ENCODE results near the gene ATG10. TPM values are rescaled to one million over a fixed set of nuclear protein-coding genes. Genes with fewer than 3 reads are reported as not detected.

ATG10 gene
- polyA plus RNA-seq, 1 of the 3 experiments (the other 2 are of a cell fraction), result 3.2 TPM

GRCh38 chr5:82163452-82164175 lies 191.8 kb downstream of the ATG10 start:
- Histone ChIP-seq H3K9ac (peak overlapping the region; percentile 75; the same call in 1 of the 2 replicates), H4K20me1 (ENCODE audit: insufficient read depth) (no peaks in the 10 kb centered on the region), H3K4me3 (ENCODE audit: low read depth in 2 of 2, low read length in 1 of 2) (peak overlapping the region in 1 of 2 experiments; percentile 22; a peak in 1 of 4 replicates), H3K9me2 (no peaks in the 10 kb centered on the region), H3K27me3 (ENCODE audit: insufficient read depth) (no peaks in the 10 kb centered on the region), H3K4me1 (ENCODE audit: control insufficient read depth in 1 of 2, insufficient read depth in 2 of 2, low read depth in 1 of 2, low read length in 1 of 2) (peaks cover 9 to 40% of the 10 kb centered on the region in 2 experiments), H3K79me2 (ENCODE audit: insufficient read depth) (no peaks in the 10 kb centered on the region), H3K36me3 (replicated peaks in 1 of 2; ENCODE audit: control insufficient read depth in 1 of 2, insufficient read depth in 2 of 2, low read length in 1 of 2) (no peaks in the 10 kb centered on the region), H3K27ac (ENCODE audit: low read depth in 2 of 2, low read length in 1 of 2) (peak overlapping the region; percentile 82 to 99), H3F3A (replicated peaks; ENCODE audit: insufficient read depth) (peaks cover 42% of the 10 kb centered on the region), H3K4me2 (peak overlapping the region; percentile 78), H3K9me3 (no peaks in the 10 kb centered on the region), H2AFZ (ENCODE audit: low read depth) (peak overlapping the region; percentile 70; the same call in 1 of the 2 replicates)
- no peak for DNase-seq
- peak; percentile 31 for TF ChIP-seq JUND (IDR thresholded peaks at IDR 0.05)
- peak; percentile 70 for TF ChIP-seq NFIC (IDR thresholded peaks at IDR 0.05; ENCODE audit: borderline replicate concordance)
- no peak for TF ChIP-seq RFX5 (IDR thresholded peaks at IDR 0.05; ENCODE audit: low read length)
- 0 out of 4 replicates have a peak, but pooled peaks of 1 of the 2 experiments have one; percentile 17 for TF ChIP-seq EP300 (IDR thresholded peaks at IDR 0.05; ENCODE audit: borderline replicate concordance in 1 of 2, low read depth in 1 of 2, low read length in 1 of 2)
- no peak for TF ChIP-seq NRF1 (IDR thresholded peaks at IDR 0.05; ENCODE audit: low read depth, low read length)
- TF ChIP-seq FOSL2 (IDR thresholded peaks at IDR 0.05; ENCODE audit: borderline replicate concordance, low read depth), result peak; percentile 45; the same call in 1 of the 2 replicates
- TF ChIP-seq TCF12 (IDR thresholded peaks at IDR 0.05), result peak; percentile 22
- CTCF ChIA-PET, result interaction anchor here (0.8 to 3.0 kb wide), 10 partner anchors 12 to 864 kb away, joined by 3 to 26 read pairs (median 4); no protein-coding TSS in a partner anchor
- POLR2A ChIA-PET, result interaction anchor here (0.5 to 0.7 kb wide), 2 partner anchors 413 to 742 kb away, joined by 3 read pairs; partner anchors contain the start of gene SSBP2

- no peaks in the 10 kb centered on the region for H3K9me3 ChIP-seq
- H3K4me2 ChIP-seq, result peak overlapping the region; percentile 78
- no peaks in the 10 kb centered on the region for H3K9me2 ChIP-seq
- peak overlapping the region; percentile 75; the same call in 1 of the 2 replicates for H3K9ac ChIP-seq
- H2AFZ ChIP-seq (ENCODE audit: low read depth), result peak overlapping the region; percentile 70
- peaks cover 48% of the 10 kb centered on the region for H3F3A ChIP-seq (replicated peaks; ENCODE audit: insufficient read depth)
- CTCF ChIA-PET, result interaction anchor here (0.7 to 3.0 kb wide), 17 partner anchors 13 to 866 kb away, joined by 3 to 28 read pairs (median 4); no protein-coding TSS in a partner anchor
- H3K4me1 ChIP-seq (ENCODE audit: control insufficient read depth in 1 of 2, insufficient read depth in 2 of 2, low read depth in 1 of 2, low read length in 1 of 2), result peaks cover 9 to 47% of the 10 kb centered on the region in 2 experiments
- peak overlapping the region; percentile 17 to 22; a peak in 2 of 4 replicates for H3K4me3 ChIP-seq (ENCODE audit: low read depth in 2 of 2, low read length in 1 of 2)
- H3K27me3 ChIP-seq (ENCODE audit: insufficient read depth), result no peaks in the 10 kb centered on the region
- DNase-seq, result no peak
- no peaks in the 10 kb centered on the region for H4K20me1 ChIP-seq (ENCODE audit: insufficient read depth)
- TF ChIP-seq TCF12 (IDR thresholded peaks at IDR 0.05) (peak; percentile 51), FOSL2 (IDR thresholded peaks at IDR 0.05; ENCODE audit: borderline replicate concordance, low read depth) (peak; percentile 15; the same call in 1 of the 2 replicates), RAD21 (IDR thresholded peaks at IDR 0.05; ENCODE audit: low read length) (no peak), ZBTB33 (IDR thresholded peaks at IDR 0.05; ENCODE audit: borderline replicate concordance, low read depth) (no peak), NFIC (IDR thresholded peaks at IDR 0.05; ENCODE audit: borderline replicate concordance) (peak; percentile 74), EP300 (IDR thresholded peaks at IDR 0.05; ENCODE audit: borderline replicate concordance in 1 of 2, low read depth in 1 of 2, low read length in 1 of 2) (peak in 1 of 2 experiments; percentile 49; a peak in 1 of 4 replicates), PBX3 (IDR thresholded peaks at IDR 0.05) (peak; percentile 43), MAX (IDR thresholded peaks at IDR 0.05; ENCODE audit: low read depth) (0 out of 2 replicates have a peak, but pooled peaks have one; percentile 4), USF2 (IDR thresholded peaks at IDR 0.05; ENCODE audit: borderline replicate concordance, low read depth, low read length) (no peak), USF1 (IDR thresholded peaks at IDR 0.05; ENCODE audit: borderline replicate concordance, low read depth) (no peak), JUND (IDR thresholded peaks at IDR 0.05) (peak; percentile 62)
- H3K36me3 ChIP-seq (replicated peaks in 1 of 2; ENCODE audit: control insufficient read depth in 1 of 2, insufficient read depth in 2 of 2, low read length in 1 of 2), result no peaks in the 10 kb centered on the region
- no peaks in the 10 kb centered on the region for H3K79me2 ChIP-seq (ENCODE audit: insufficient read depth)
- peak overlapping the region; percentile 82 to 99 for H3K27ac ChIP-seq (ENCODE audit: low read depth in 2 of 2, low read length in 1 of 2)
- 17% methylated on average over 6 of the region's 6 CpGs for WGBS (ENCODE audit: low lambda C conversion rate)
- POLR2A ChIA-PET, result interaction anchor here (0.5 to 2.1 kb wide), 3 partner anchors 307 to 743 kb away, joined by 3 to 9 read pairs (median 5); partner anchors contain the start of gene SSBP2
Observed at GRCh38 chr5:82164176-82164976, 192.6 kb downstream of the ATG10 start.
